Upper lobe of left lung (tissue), 4 donors: ENCODE data around the gene GIMAP8.

Experiments used
- CTCF ChIP-seq, 6 experiments: fragments of 450-650 bp in 4 of 6; fragments of 200-600 bp in 2 of 6; sonication (generic) in 2 of 6; IDR thresholded peaks; one replicate each; pipeline ENCODE4 v1.5.1; 2016 to 2019; ENCODE audit warnings: antibody characterized with exemption in 6 of 6
- EP300 ChIP-seq, 4 donors: sonication (generic); formaldehyde crosslinking; IDR thresholded peaks; one replicate each; pipeline ENCODE4 v1.5.1; 2017; ENCODE audit warnings: antibody characterized with exemption in 4 of 4, control low read depth in 2 of 4
- POLR2A ChIP-seq, 4 donors: fragments of 450-650 bp; IDR thresholded peaks; one replicate each; pipeline ENCODE4 v1.5.1; 2016 to 2017; ENCODE audit warnings: antibody characterized with exemption in 4 of 4, mild to moderate bottlenecking in 2 of 4
- POLR2AphosphoS5 ChIP-seq, 2 donors: sonication (generic); formaldehyde crosslinking; IDR thresholded peaks; one replicate each; pipeline ENCODE4 v1.5.1; 2017; ENCODE audit warnings: antibody characterized with exemption in 2 of 2

DNA sequence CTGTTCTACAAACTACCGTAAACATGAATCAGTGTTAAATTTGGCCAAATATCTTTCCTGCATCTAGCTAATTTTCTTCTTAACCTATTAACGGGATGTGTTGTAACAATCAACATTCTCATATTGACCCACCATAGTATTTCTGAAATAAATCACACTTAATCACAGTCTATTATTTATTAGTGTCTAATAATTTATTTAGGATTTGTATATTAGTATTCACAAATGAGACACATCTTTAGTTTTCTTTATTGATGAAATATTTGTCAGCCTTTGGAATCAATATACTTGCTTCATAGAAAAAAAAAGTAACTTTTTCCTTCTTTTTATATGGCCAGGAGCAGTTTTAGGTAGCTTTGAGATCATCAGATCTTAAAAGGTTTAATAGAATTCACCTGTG, 68.9 kb downstream of the GIMAP8 start:
- TF ChIP-seq EP300 (IDR thresholded peaks at IDR 0.05) (no peak), CTCF (IDR thresholded peaks at IDR 0.05) (no peak), POLR2A (IDR thresholded peaks at IDR 0.05) (no peak), POLR2AphosphoS5 (IDR thresholded peaks at IDR 0.05) (no peak)
